IMR-90 (cell line): ENCODE measurements around the gene PABPC1L. TPM values are rescaled to one million over a fixed set of nuclear protein-coding genes. Genes with fewer than 3 reads are reported as not detected.

Experiments used
- ATAC-seq: fragments of 200-7000 bp; cut with Tn5 transposase; 2 replicates; pipeline ENCODE4 v1.9.1; 2020; ENCODE audit warnings: low read depth, mild to moderate bottlenecking, moderate library complexity
- BruUV-seq: library from RNA; stranded (reverse); fragments of 400-500 nt; replicated peaks from 2 replicates; lab custom pipeline; 2021; lab: Mats Ljungman, UMichigan
- CTCF ChIA-PET: fragments of 300-600 bp; formaldehyde crosslinking; extraction: SDS; loops from one replicate; lab custom pipeline; 2021; ENCODE audit warnings: antibody characterized with exemption; lab: Yijun Ruan, JAX
- POLR2A ChIA-PET: fragments of 300-600 bp; sonication (Branson Sonifier 250); formaldehyde crosslinking; loops from one replicate; lab custom pipeline; 2022; ENCODE audit warnings: antibody characterized with exemption; ENCODE audit not compliant: unreplicated experiment; lab: Charles Lee
- DNase-seq: peaks from one replicate; pipeline ENCODE4 v3.0.0; 2013
- H2AFZ ChIP-seq: replicated peaks from 2 replicates; pipeline ENCODE3; 2013; ENCODE audit warnings: low read length, mild to moderate bottlenecking; ENCODE audit not compliant: poor library complexity
- H2AK5ac ChIP-seq: 2 replicates; pipeline ENCODE4 v1.6.1; 2013; ENCODE audit warnings: low read depth, low read length, inconsistent platforms
- H2AK9ac ChIP-seq: replicated peaks from 2 replicates; pipeline ENCODE3; 2013; ENCODE audit warnings: mild to moderate bottlenecking, low read depth, low read length, moderate library complexity; ENCODE audit not compliant: poor library complexity
- H2BK120ac ChIP-seq: 2 replicates; pipeline ENCODE4 v1.6.1; 2013; ENCODE audit warnings: low read depth, low read length, inconsistent platforms
- H2BK15ac ChIP-seq: 3 replicates; pipeline ENCODE4 v1.6.1; 2013; ENCODE audit warnings: low read depth, low read length, inconsistent platforms
- H2BK20ac ChIP-seq: 2 replicates; pipeline ENCODE4 v1.6.1; 2013; ENCODE audit warnings: low read depth, mild to moderate bottlenecking, inconsistent platforms, low read length, moderate library complexity
- H2BK5ac ChIP-seq: 2 replicates; pipeline ENCODE4 v1.6.1; 2013; ENCODE audit warnings: mild to moderate bottlenecking, low read depth, low read length, inconsistent platforms; ENCODE audit not compliant: poor library complexity, severe bottlenecking
- H3K14ac ChIP-seq: replicated peaks from 2 replicates; pipeline ENCODE4 v1.6.1; 2013; ENCODE audit warnings: low read depth, low read length, inconsistent platforms
- H3K18ac ChIP-seq: 2 replicates; pipeline ENCODE4 v1.6.1; 2013; ENCODE audit warnings: low read depth, low read length, control low read depth
- H3K23ac ChIP-seq: 2 replicates; pipeline ENCODE4 v1.6.1; 2013; ENCODE audit warnings: low read depth, low read length, inconsistent platforms
- H3K27ac ChIP-seq: 2 replicates; pipeline ENCODE4 v1.5.1; 2013; ENCODE audit warnings: mild to moderate bottlenecking, control low read depth, low read length; ENCODE audit not compliant: insufficient read depth
- H3K27me3 ChIP-seq: 2 replicates; pipeline ENCODE4 v1.6.1; 2013; ENCODE audit warnings: low read length; ENCODE audit not compliant: control insufficient read depth, insufficient read depth
- H3K36me3 ChIP-seq: 2 replicates; pipeline ENCODE4 v1.6.1; 2013; ENCODE audit warnings: low read length, mixed read lengths; ENCODE audit not compliant: control insufficient read depth, insufficient read depth
- H3K4ac ChIP-seq: 2 replicates; pipeline ENCODE4 v1.6.1; 2013; ENCODE audit warnings: low read depth, low read length, inconsistent platforms
- H3K4me1 ChIP-seq: 2 replicates; pipeline ENCODE4 v1.6.1; 2013; ENCODE audit warnings: low read length, mixed read lengths; ENCODE audit not compliant: control insufficient read depth, insufficient read depth
- H3K4me2 ChIP-seq: 2 replicates; pipeline ENCODE4 v1.6.1; 2013; ENCODE audit warnings: low read depth, mild to moderate bottlenecking, control low read depth, low read length, moderate library complexity
- H3K4me3 ChIP-seq: 2 replicates; pipeline ENCODE4 v1.5.1; 2013; ENCODE audit warnings: low read depth, mild to moderate bottlenecking, control low read depth, low read length, moderate library complexity; ENCODE audit not compliant: insufficient read depth
- H3K56ac ChIP-seq: 2 replicates; pipeline ENCODE4 v1.6.1; 2013; ENCODE audit warnings: low read length, inconsistent platforms; ENCODE audit not compliant: insufficient read depth; ENCODE audit errors: extremely low read depth
- H3K79me1 ChIP-seq, 2 experiments: 2 replicates each; pipeline ENCODE4 v1.6.1; 2013; ENCODE audit warnings: low read length in 2 of 2, inconsistent platforms in 1 of 2, low read depth in 1 of 2
- H3K9ac ChIP-seq: 2 replicates; pipeline ENCODE4 v1.6.1; 2013; ENCODE audit warnings: low read depth, low read length, control low read depth
- H3K9me1 ChIP-seq: 2 replicates; pipeline ENCODE4 v1.6.1; 2013; ENCODE audit warnings: low read length, inconsistent platforms; ENCODE audit not compliant: insufficient read depth
- H3K9me3 ChIP-seq: 2 replicates; pipeline ENCODE4 v1.6.1; 2013; ENCODE audit warnings: low read length; ENCODE audit not compliant: control insufficient read depth, insufficient read depth
- H4K20me1 ChIP-seq: 2 replicates; pipeline ENCODE4 v1.6.1; 2013; ENCODE audit warnings: low read length, inconsistent platforms; ENCODE audit not compliant: insufficient read depth
- H4K5ac ChIP-seq: 2 replicates; pipeline ENCODE4 v1.6.1; 2013; ENCODE audit warnings: mild to moderate bottlenecking, low read depth, low read length, control low read depth
- H4K8ac ChIP-seq, 2 experiments: 2 replicates each; pipeline ENCODE4 v1.6.1; 2013; ENCODE audit warnings: low read depth in 2 of 2, low read length in 2 of 2, control low read depth in 1 of 2, inconsistent platforms in 1 of 2
- H4K91ac ChIP-seq: 2 replicates; pipeline ENCODE4 v1.6.1; 2013; ENCODE audit warnings: low read depth, low read length, inconsistent platforms; ENCODE audit not compliant: insufficient read depth
- CEBPB ChIP-seq: IDR thresholded peaks from 2 replicates; pipeline ENCODE4 v1.6.1; 2012; ENCODE audit warnings: low read depth, low read length, improper control_type of control experiment
- CHD1 ChIP-seq: IDR thresholded peaks from 2 replicates; pipeline ENCODE4 v1.6.1; 2012; ENCODE audit warnings: low read depth, low read length, improper control_type of control experiment
- CTCF ChIP-seq: conservative IDR thresholded peaks from 2 replicates; pipeline ENCODE4 v1.5.1; 2012; ENCODE audit warnings: mild to moderate bottlenecking, low read depth, low read length, improper control_type of control experiment
- ELK1 ChIP-seq: fragments of 150-350 bp; IDR thresholded peaks from 2 replicates; pipeline ENCODE4 v1.6.1; 2016; ENCODE audit warnings: low read depth, mild to moderate bottlenecking, low read length, moderate library complexity, borderline replicate concordance
- FOS ChIP-seq: fragments of 150-350 bp; IDR thresholded peaks from 2 replicates; pipeline ENCODE4 v1.6.1; 2016; ENCODE audit warnings: low read depth, low read length
- MAFK ChIP-seq: IDR thresholded peaks from 2 replicates; pipeline ENCODE4 v1.6.1; 2012; ENCODE audit warnings: low read depth, low read length, improper control_type of control experiment
- MAZ ChIP-seq: IDR thresholded peaks from 2 replicates; pipeline ENCODE4 v1.6.1; 2012; ENCODE audit warnings: low read depth, mild to moderate bottlenecking, low read length, improper control_type of control experiment, moderate library complexity, borderline replicate concordance
- MXI1 ChIP-seq: IDR thresholded peaks from 2 replicates; pipeline ENCODE4 v1.6.1; 2012; ENCODE audit warnings: low read depth, mild to moderate bottlenecking, low read length, moderate library complexity, borderline replicate concordance
- POLR2A ChIP-seq: IDR thresholded peaks from 2 replicates; pipeline ENCODE4 v1.6.1; 2012; ENCODE audit warnings: mild to moderate bottlenecking, low read depth, low read length
- RAD21 ChIP-seq: IDR thresholded peaks from 2 replicates; pipeline ENCODE4 v1.6.1; 2012; ENCODE audit warnings: low read length, improper control_type of control experiment
- RCOR1 ChIP-seq: IDR thresholded peaks from 2 replicates; pipeline ENCODE4 v1.6.1; 2012; ENCODE audit warnings: mild to moderate bottlenecking, low read length, improper control_type of control experiment; ENCODE audit not compliant: insufficient replicate concordance
- SMC3 ChIP-seq: fragments of 150-350 bp; IDR thresholded peaks from 2 replicates; pipeline ENCODE4 v1.6.1; 2016; ENCODE audit warnings: low read depth, mild to moderate bottlenecking, antibody characterized with exemption, low read length, moderate library complexity
- USF2 ChIP-seq: fragments of 150-350 bp; IDR thresholded peaks from 2 replicates; pipeline ENCODE4 v1.6.1; 2017; ENCODE audit warnings: mild to moderate bottlenecking, antibody characterized with exemption, low read length, low read depth
- WGBS, 2 experiments: methylation state at CpG; one replicate each; pipeline versions ENCODE4 v1.1.5 to v1.1.7; 2013; ENCODE audit warnings: missing lambda C conversion rate in 2 of 2; ENCODE audit not compliant: insufficient read length in 1 of 2; ENCODE audit errors: extremely low coverage in 2 of 2; 5-methylcytosine and 5-hydroxymethylcytosine counted together
- dilution Hi-C: fragments of 300-500 bp; cut with HindIII; formaldehyde crosslinking; loops from one replicate; pipeline ENCODE4 v1.14.3; 2018; ENCODE audit warnings: low sequenced_read_pairs; ENCODE audit not compliant: unreplicated experiment
- in situ Hi-C: fragments of 300-500 bp; cut with MboI; formaldehyde crosslinking; loops from 3 replicates; pipeline ENCODE4 v1.14.3; 2019; ENCODE audit warnings: low sequenced_read_pairs, inconsistent platforms, mixed read lengths
- intact Hi-C: fragments of 100-400 bp; cut with micrococcal nuclease; formaldehyde crosslinking; loops from 2 replicates; pipeline ENCODE4 v1.10.0; 2022
- polyA plus RNA-seq, 3 experiments: library from polyadenylated mRNA; depleted of rRNA; stranded (reverse); fragments of >200 nt; gene quantifications; 2 replicates each; pipeline ENCODE4 v1.2.3, GENCODE V29; 2012; ENCODE audit warnings: low replicate concordance in 1 of 3
- total RNA-seq: library from RNA; depleted of rRNA; stranded (reverse); fragments of >200 nt; gene quantifications from 2 replicates; pipeline ENCODE4 v1.2.3, GENCODE V29; 2012

PABPC1L gene
- total and polyA plus RNA-seq, 2 of the 4 experiments (the other 2 are of a cell fraction): 6.1 to 82.4 TPM

- peak within 1 kb of the TSS; percentile 81 for H2BK5ac ChIP-seq
- H3K14ac ChIP-seq: peak within 1 kb of the TSS; percentile 61
- intact Hi-C loops (loop anchor here (5.0 to 10.0 kb wide), 2 partner anchors 815 to 1727 kb away; partner anchors contain the start of gene TP53RK), dilution Hi-C loops (no loop called here), in situ Hi-C loops (no loop called here)
- no TSS peak for BruUV-seq
- H2AK9ac ChIP-seq: peak within 1 kb of the TSS; percentile 89
- peaks cover 14% of the 10 kb centered on the region; the same call in 1 of the 2 replicates for H4K20me1 ChIP-seq
- peaks cover 12% of the 10 kb centered on the region for H3K36me3 ChIP-seq
- peak within 1 kb of the TSS; percentile 9; the same call in 1 of the 2 replicates for H2AK5ac ChIP-seq
- peak within 1 kb of the TSS; percentile 95 for H2AFZ ChIP-seq
- peaks cover 23 to 43% of the 10 kb centered on the region in 2 experiments for H3K79me1 ChIP-seq
- H3K4me3 ChIP-seq: peak within 1 kb of the TSS; percentile 82
- H4K5ac ChIP-seq: no peak within 1 kb of the TSS; the same call in 1 of the 2 replicates
- H3K9me1 ChIP-seq: peaks cover 6% of the 10 kb centered on the region
- ChIA-PET POLR2A (interaction anchor here (0.5 kb wide), 1 partner anchor 36 kb away, joined by 4 read pairs; no protein-coding TSS in a partner anchor), CTCF (interaction anchor here (1.0 to 1.1 kb wide), 2 partner anchors 9 to 13 kb away, joined by 3 to 6 read pairs; no protein-coding TSS in a partner anchor)
- peak within 1 kb of the TSS; percentile 65 for H3K27ac ChIP-seq
- no peaks in the 10 kb centered on the region for H3K9me3 ChIP-seq
- peak; percentile 95 for ATAC-seq
- H2BK20ac ChIP-seq: no peak within 1 kb of the TSS
- H3K18ac ChIP-seq: peak within 1 kb of the TSS; percentile 12; the same call in 1 of the 2 replicates
- 1% methylated on average over 16 of the region's 60 CpGs; no CpG with 5 or more reads in 1 of the 2 experiments for WGBS, 2 experiments
- H3K27me3 ChIP-seq: no peaks in the 10 kb centered on the region
- H3K9ac ChIP-seq: peak within 1 kb of the TSS; percentile 75
- peak; percentile 90 for DNase-seq
- peaks cover 5% of the 10 kb centered on the region for H3K4me1 ChIP-seq
- H3K4ac ChIP-seq: peak within 1 kb of the TSS; percentile 65
- peak within 1 kb of the TSS; percentile 75 to 90 for H4K8ac ChIP-seq
- peak within 1 kb of the TSS; percentile 22 for H3K56ac ChIP-seq
- H2BK15ac ChIP-seq: peak within 1 kb of the TSS; percentile 74; the same call in 1 of the 3 replicates
- H2BK120ac ChIP-seq: no peak within 1 kb of the TSS
- H3K4me2 ChIP-seq: peak within 1 kb of the TSS; percentile 97
- H3K23ac ChIP-seq: peak within 1 kb of the TSS; percentile 75
- H4K91ac ChIP-seq: peak within 1 kb of the TSS; percentile 24
- TF ChIP-seq RAD21 (no peak), FOS (no peak), USF2 (no peak), SMC3 (no peak), MXI1 (peak; percentile 98), CHD1 (no peak), RCOR1 (no peak), CEBPB (no peak), POLR2A (peak; percentile 90; the same call in 1 of the 2 replicates), MAFK (no peak), MAZ (peak; percentile 36; the same call in 1 of the 2 replicates), CTCF (no peak), ELK1 (no peak)
Observed at GRCh38 chr20:44960103-44960852, 50.4 kb downstream of the PABPC1L start, which contains the start of gene TOMM34. TSS of gene TOMM34 (minus strand) at chr20:44960397. CDS start at chr20:44960333, 64 bp downstream.
